LoVo (cell line): ENCODE results near the gene ABCC1.
A peak's percentile ranks its signal among the peaks of the same experiment; 100 is the strongest.
"Not testable (repeated sequence)": the region's sequence is repeated elsewhere in the genome, so short reads cannot be mapped to it uniquely, and the experiment has no call there.

ENCODE experiments used
- DNase-seq: peaks from one replicate; pipeline ENCODE4 v3.0.0-alpha.2; 2016; ENCODE audit warnings: low spot score

The ABCC1 gene

GRCh38 chr16:16141784-16142396, 192.5 kb downstream of the ABCC1 start:
- no peak for DNase-seq

- DNase-seq, result no peak
Observed at GRCh38 chr16:16143038-16143763, 193.8 kb downstream of the ABCC1 start.

- DNase-seq, result no peak
Observed at GRCh38 chr16:16143931-16144330, 194.5 kb downstream of the ABCC1 start.

- DNase-seq, result peak; percentile 16
Observed at GRCh38 chr16:16144416-16144815, 195.0 kb downstream of the ABCC1 start.

GRCh38 chr16:16145286-16145685, 195.9 kb downstream of the ABCC1 start:
- DNase-seq, result no peak

GRCh38 chr16:16146380-16147315, 197.2 kb downstream of the ABCC1 start:
- no peak for DNase-seq

- DNase-seq, result no peak
Observed at GRCh38 chr16:16147316-16147999, 198.0 kb downstream of the ABCC1 start.

GRCh38 chr16:16148000-16148599, 198.7 kb downstream of the ABCC1 start:
- not testable (repeated sequence) for DNase-seq

- no peak for DNase-seq
Observed at GRCh38 chr16:16148755-16149154, 199.3 kb downstream of the ABCC1 start.

GRCh38 chr16:16149710-16150116, 200.3 kb downstream of the ABCC1 start:
- no peak for DNase-seq

- DNase-seq, result no peak
Observed at GRCh38 chr16:16150117-16150877, 200.9 kb downstream of the ABCC1 start.

GRCh38 chr16:16150878-16151152, 201.4 kb downstream of the ABCC1 start:
- no peak for DNase-seq

- DNase-seq, result no peak
Observed at GRCh38 chr16:16151315-16151714, 201.9 kb downstream of the ABCC1 start.

- DNase-seq, result not testable (repeated sequence)
Observed at GRCh38 chr16:16153000-16153399, 203.6 kb downstream of the ABCC1 start.

- DNase-seq, result no peak
Observed at GRCh38 chr16:16154281-16154951, 205.0 kb downstream of the ABCC1 start.

- DNase-seq, result no peak
Observed at GRCh38 chr16:16155234-16155633, 205.8 kb downstream of the ABCC1 start.

GRCh38 chr16:16157166-16157565, 207.8 kb downstream of the ABCC1 start:
- DNase-seq, result no peak

- no peak for DNase-seq
Observed at GRCh38 chr16:16158082-16158658, 208.8 kb downstream of the ABCC1 start.

- DNase-seq, result no peak
Observed at GRCh38 chr16:16158741-16159374, 209.4 kb downstream of the ABCC1 start.

GRCh38 chr16:16159662-16160061, 210.2 kb downstream of the ABCC1 start:
- DNase-seq, result no peak
